Panc1 (cell line): ENCODE data around the gene RPL13. TPM values are rescaled to one million over a fixed set of nuclear protein-coding genes. Genes with fewer than 3 reads are reported as not detected.

ENCODE experiments used
- ATAC-seq: fragments of 200-7000 bp; cut with Tn5 transposase; 2 replicates; pipeline ENCODE4 v1.9.1; 2020; ENCODE audit warnings: mild to moderate bottlenecking, moderate library complexity
- BruUV-seq: library from RNA; stranded (reverse); fragments of 400-500 nt; replicated peaks from 2 replicates; lab custom pipeline; 2021; lab: Mats Ljungman, UMichigan
- CTCF ChIA-PET: fragments of 300-600 bp; sonication (Branson Sonifier 250); formaldehyde crosslinking; loops from one replicate; lab custom pipeline; 2022; ENCODE audit warnings: antibody characterized with exemption; lab: Charles Lee
- POLR2A ChIA-PET: fragments of 300-600 bp; sonication (Branson Sonifier 250); formaldehyde crosslinking; loops from one replicate; lab custom pipeline; 2022; ENCODE audit warnings: antibody characterized with exemption; lab: Charles Lee
- DNase-seq: peaks from one replicate; pipeline ENCODE4 v3.0.0-alpha.2; 2010; ENCODE audit warnings: low read depth, low spot score
- H3K27ac ChIP-seq: 2 replicates; pipeline ENCODE4 v1.5.1; 2011; ENCODE audit warnings: mild to moderate bottlenecking, low read length, inconsistent platforms
- H3K27me3 ChIP-seq: fragments of 200-500 bp; sonication (Bioruptor generic); 2 replicates; pipeline ENCODE4 v1.6.0; 2014; ENCODE audit warnings: low read length, inconsistent platforms; ENCODE audit not compliant: control insufficient read depth, insufficient read depth
- H3K36me3 ChIP-seq: fragments of 200-500 bp; sonication (Bioruptor generic); 2 replicates; pipeline ENCODE4 v1.5.1; 2014; ENCODE audit warnings: inconsistent platforms, mild to moderate bottlenecking, low read length, moderate library complexity; ENCODE audit not compliant: control insufficient read depth, insufficient read depth
- H3K4me1 ChIP-seq: 2 replicates; pipeline ENCODE4 v1.5.1; 2011; ENCODE audit warnings: inconsistent platforms, mild to moderate bottlenecking, low read length, moderate library complexity; ENCODE audit not compliant: control insufficient read depth, insufficient read depth
- H3K4me3 ChIP-seq, 2 experiments: 2 replicates each; pipeline ENCODE4 v1.5.1; 2011 to 2012; ENCODE audit warnings: low read depth in 2 of 2, low read length in 2 of 2, mild to moderate bottlenecking in 2 of 2, inconsistent platforms in 1 of 2, moderate library complexity in 1 of 2
- H3K9me3 ChIP-seq: fragments of 200-500 bp; sonication (Bioruptor generic); 2 replicates; pipeline ENCODE4 v1.5.1; 2014; ENCODE audit warnings: low read depth, mild to moderate bottlenecking, inconsistent platforms, low read length, moderate library complexity; ENCODE audit not compliant: control insufficient read depth, insufficient read depth
- POLR2AphosphoS5 ChIP-seq: IDR thresholded peaks from 2 replicates; pipeline ENCODE4 v1.6.1; 2012; ENCODE audit warnings: mild to moderate bottlenecking, low read depth, low read length, moderate library complexity
- REST ChIP-seq, 2 experiments: IDR thresholded peaks; 2 replicates each; pipeline ENCODE4 v1.6.1; 2011 to 2012; ENCODE audit warnings: low read depth in 2 of 2, control low read depth in 1 of 2, low read length in 1 of 2, mild to moderate bottlenecking in 1 of 2, moderate library complexity in 1 of 2; ENCODE audit not compliant: insufficient read depth in 1 of 2
- SIN3A ChIP-seq: IDR thresholded peaks from 2 replicates; pipeline ENCODE4 v1.6.1; 2012; ENCODE audit warnings: low read depth, mild to moderate bottlenecking, low read length, moderate library complexity, borderline replicate concordance; ENCODE audit not compliant: insufficient read depth
- TCF7L2 ChIP-seq: IDR thresholded peaks from 2 replicates; pipeline ENCODE4 v1.6.1; 2011; ENCODE audit warnings: mild to moderate bottlenecking, low read depth, low read length, inconsistent platforms
- in situ Hi-C: cut with HindIII; loops from 2 replicates; pipeline ENCODE4 v1.10.0; 2016; ENCODE audit warnings: low sequenced_read_pairs, low pct_unique_long_range_greater_than_20kb
- intact Hi-C: fragments of 100-400 bp; cut with micrococcal nuclease; formaldehyde crosslinking; loops from one replicate; pipeline ENCODE4 v1.10.0; 2022; ENCODE audit not compliant: unreplicated experiment
- total RNA-seq: library from RNA; stranded (reverse); gene quantifications from one replicate; pipeline ENCODE4 v1.2.1, GENCODE V29; 2021; ENCODE audit not compliant: unreplicated experiment
- TF ChIP-seq, protein P1 (sequence below): fragments of 450-650 bp; IDR thresholded peaks from 2 replicates; pipeline ENCODE4 v1.5.1; 2017; ENCODE audit warnings: mild to moderate bottlenecking

Gene RPL13
- total RNA-seq, 1 experiment from 2014 or later = 965 TPM

GRCh38 chr16:89582614-89583196, 22.2 kb downstream of the RPL13 start:
- no peak overlapping the region for H3K27ac ChIP-seq
- DNase-seq (no peak), ATAC-seq (no peak)
- ChIA-PET POLR2A (no interaction called here), CTCF (no interaction called here)
- no peaks in the 10 kb centered on the region for H3K27me3 ChIP-seq
- no peaks in the 10 kb centered on the region for H3K36me3 ChIP-seq
- intact Hi-C loops (no loop called here), in situ Hi-C loops (no loop called here)
- H3K4me3 ChIP-seq = no peak overlapping the region
- TF ChIP-seq TCF7L2 (no peak), POLR2AphosphoS5 (no peak), REST (IDR thresholded peaks at IDR 0.05; ENCODE audit: insufficient read depth in 1 of 2, low read depth in 2 of 2, low read length in 1 of 2) (no peak), SIN3A (no peak)
- TF ChIP-seq, protein P1, sequence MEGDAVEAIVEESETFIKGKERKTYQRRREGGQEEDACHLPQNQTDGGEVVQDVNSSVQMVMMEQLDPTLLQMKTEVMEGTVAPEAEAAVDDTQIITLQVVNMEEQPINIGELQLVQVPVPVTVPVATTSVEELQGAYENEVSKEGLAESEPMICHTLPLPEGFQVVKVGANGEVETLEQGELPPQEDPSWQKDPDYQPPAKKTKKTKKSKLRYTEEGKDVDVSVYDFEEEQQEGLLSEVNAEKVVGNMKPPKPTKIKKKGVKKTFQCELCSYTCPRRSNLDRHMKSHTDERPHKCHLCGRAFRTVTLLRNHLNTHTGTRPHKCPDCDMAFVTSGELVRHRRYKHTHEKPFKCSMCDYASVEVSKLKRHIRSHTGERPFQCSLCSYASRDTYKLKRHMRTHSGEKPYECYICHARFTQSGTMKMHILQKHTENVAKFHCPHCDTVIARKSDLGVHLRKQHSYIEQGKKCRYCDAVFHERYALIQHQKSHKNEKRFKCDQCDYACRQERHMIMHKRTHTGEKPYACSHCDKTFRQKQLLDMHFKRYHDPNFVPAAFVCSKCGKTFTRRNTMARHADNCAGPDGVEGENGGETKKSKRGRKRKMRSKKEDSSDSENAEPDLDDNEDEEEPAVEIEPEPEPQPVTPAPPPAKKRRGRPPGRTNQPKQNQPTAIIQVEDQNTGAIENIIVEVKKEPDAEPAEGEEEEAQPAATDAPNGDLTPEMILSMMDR = no peak
- H3K4me1 ChIP-seq = peaks cover 11% of the 10 kb centered on the region
- BruUV-seq = no TSS peak
- no peaks in the 10 kb centered on the region for H3K9me3 ChIP-seq

DNA sequence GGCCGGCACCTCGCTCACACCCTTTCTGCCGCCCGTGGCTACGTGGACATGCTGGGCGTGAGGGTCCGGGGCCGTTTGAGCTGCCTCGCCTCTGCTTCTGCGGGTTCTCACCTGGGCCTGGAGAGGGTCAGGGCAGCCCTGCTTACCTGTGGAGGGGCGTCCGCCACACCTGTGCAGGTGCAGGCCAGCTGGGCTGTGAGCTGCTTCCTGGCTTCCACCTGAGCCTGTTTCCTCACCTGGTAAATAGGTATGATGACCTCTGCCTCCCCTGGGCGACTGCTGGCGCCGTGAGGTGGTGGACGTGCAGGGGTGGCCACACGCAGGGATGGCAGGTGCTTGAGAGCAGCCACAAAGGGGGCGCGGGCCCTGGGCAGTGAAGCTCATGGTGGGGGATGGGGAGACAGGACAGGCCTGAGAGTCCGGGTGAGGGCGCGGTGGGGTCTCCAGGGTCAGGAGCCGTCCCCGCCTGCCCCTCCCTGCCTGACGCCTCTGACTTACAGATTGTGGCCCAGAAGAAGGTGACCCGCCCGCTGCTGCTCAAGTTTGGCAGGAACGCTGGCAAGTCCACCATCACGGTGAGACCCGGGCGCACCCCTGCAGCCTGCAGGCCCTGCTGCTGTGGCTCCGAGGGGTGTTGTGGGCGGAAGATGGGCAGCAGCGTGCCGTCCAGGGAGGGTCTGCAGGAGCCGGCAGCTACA, 22.9 kb downstream of the RPL13 start:
- POLR2A ChIA-PET = no interaction called here
- in situ Hi-C loops = no loop called here
- no peak overlapping the region for H3K27ac ChIP-seq

More for the DNA sequence above, 22.9 kb downstream of the RPL13 start:
- CTCF ChIA-PET = no interaction called here
- no peak for TF ChIP-seq TCF7L2
- no peak for TF ChIP-seq SIN3A
- TF ChIP-seq, protein P1 = no peak
- no peak for TF ChIP-seq REST (IDR thresholded peaks at IDR 0.05; ENCODE audit: insufficient read depth in 1 of 2, low read depth in 2 of 2, low read length in 1 of 2)
- no peak for TF ChIP-seq POLR2AphosphoS5
- no TSS peak for BruUV-seq
- H3K9me3 ChIP-seq = no peaks in the 10 kb centered on the region
- H3K4me3 ChIP-seq = no peak overlapping the region
- H3K27me3 ChIP-seq = no peaks in the 10 kb centered on the region
- ATAC-seq = no peak
- intact Hi-C loops = no loop called here
- DNase-seq = no peak
- H3K4me1 ChIP-seq = peaks cover 11% of the 10 kb centered on the region
- H3K36me3 ChIP-seq = no peaks in the 10 kb centered on the region
